GM19025 (cell line): ENCODE data around the gene TIAM2.

Experiments
- ATAC-seq: cut with Tn5 transposase; IDR thresholded peaks from one replicate; pipeline ENCODE4 v1.9.1; 2021; ENCODE audit warnings: mild to moderate bottlenecking, low read depth, moderate library complexity; ENCODE audit not compliant: unreplicated experiment

TIAM2 gene

GRCh38 chr6:155270561-155271091 is 275.5 kb downstream of the TIAM2 start:
- no peak for ATAC-seq

- no peak for ATAC-seq
Measured at GRCh38 chr6:155271145-155271544, 276.0 kb downstream of the TIAM2 start.

GRCh38 chr6:155272353-155273232 is 277.5 kb downstream of the TIAM2 start:
- ATAC-seq = no peak

- no peak for ATAC-seq
Measured at GRCh38 chr6:155273431-155273830, 278.3 kb downstream of the TIAM2 start.

GRCh38 chr6:155274106-155274505 is 279.0 kb downstream of the TIAM2 start:
- no peak for ATAC-seq

GRCh38 chr6:155274533-155274932 is 279.4 kb downstream of the TIAM2 start:
- ATAC-seq = no peak

GRCh38 chr6:155275808-155276480 is 280.8 kb downstream of the TIAM2 start:
- no peak for ATAC-seq

- ATAC-seq = no peak
Measured at GRCh38 chr6:155276638-155277037, 281.5 kb downstream of the TIAM2 start.

GRCh38 chr6:155278319-155279049 is 283.4 kb downstream of the TIAM2 start:
- ATAC-seq = no peak

- no peak for ATAC-seq
Measured at GRCh38 chr6:155284775-155285174, 289.7 kb downstream of the TIAM2 start.

GRCh38 chr6:155287762-155288161 is 292.6 kb downstream of the TIAM2 start:
- ATAC-seq = no peak

- no peak for ATAC-seq
Measured at GRCh38 chr6:155290491-155290890, 295.4 kb downstream of the TIAM2 start.

- ATAC-seq = no peak
Measured at GRCh38 chr6:155291291-155291690, 296.2 kb downstream of the TIAM2 start.

GRCh38 chr6:155292711-155293110 is 297.6 kb downstream of the TIAM2 start:
- no peak for ATAC-seq

- no peak for ATAC-seq
Measured at GRCh38 chr6:155297669-155298068, 302.6 kb downstream of the TIAM2 start.

GRCh38 chr6:155301867-155302266 is 306.8 kb downstream of the TIAM2 start:
- ATAC-seq = no peak

GRCh38 chr6:155303361-155303870 is 308.3 kb downstream of the TIAM2 start:
- no peak for ATAC-seq

GRCh38 chr6:155306958-155307357 is 311.8 kb downstream of the TIAM2 start:
- no peak for ATAC-seq
